GM15510 (cell line): ENCODE measurements around the gene SIN3A.

Experiments
- POLR2A ChIP-seq: IDR thresholded peaks from 3 replicates; pipeline ENCODE4 v1.6.1; 2011; ENCODE audit warnings: borderline replicate concordance; ENCODE audit not compliant: insufficient read length; ENCODE audit errors: extremely low read depth

SIN3A gene

DNA sequence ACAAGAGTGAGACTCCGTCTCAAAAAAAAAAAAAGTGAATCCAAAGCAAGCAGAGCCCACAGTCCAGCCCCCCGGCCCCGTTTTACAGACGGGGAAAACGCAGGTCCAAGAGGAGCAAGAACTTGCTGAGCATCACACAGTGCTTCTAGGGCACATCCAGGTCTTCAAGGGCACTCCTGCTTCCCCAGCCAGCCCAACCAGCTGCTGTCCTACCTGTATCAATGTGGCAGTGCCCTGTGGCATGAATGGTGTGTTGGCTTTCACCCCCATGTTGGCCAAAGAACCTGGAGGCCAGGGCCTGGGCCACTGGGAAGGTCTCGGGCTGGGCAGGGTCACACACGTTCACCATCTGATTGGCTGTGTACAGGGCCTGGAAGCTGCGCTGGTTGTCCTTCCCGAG is 87.7 kb downstream of the SIN3A start:
- TF ChIP-seq POLR2A: no peak

- no peak for TF ChIP-seq POLR2A
These were observed 88.7 kb downstream of the SIN3A start for GRCh38 chr15:75362642-75363249.

- TF ChIP-seq POLR2A: no peak
These were observed 89.4 kb downstream of the SIN3A start for GRCh38 chr15:75361989-75362641.

- TF ChIP-seq POLR2A: no peak
These were observed 90.0 kb downstream of the SIN3A start for GRCh38 chr15:75361361-75361988.

DNA sequence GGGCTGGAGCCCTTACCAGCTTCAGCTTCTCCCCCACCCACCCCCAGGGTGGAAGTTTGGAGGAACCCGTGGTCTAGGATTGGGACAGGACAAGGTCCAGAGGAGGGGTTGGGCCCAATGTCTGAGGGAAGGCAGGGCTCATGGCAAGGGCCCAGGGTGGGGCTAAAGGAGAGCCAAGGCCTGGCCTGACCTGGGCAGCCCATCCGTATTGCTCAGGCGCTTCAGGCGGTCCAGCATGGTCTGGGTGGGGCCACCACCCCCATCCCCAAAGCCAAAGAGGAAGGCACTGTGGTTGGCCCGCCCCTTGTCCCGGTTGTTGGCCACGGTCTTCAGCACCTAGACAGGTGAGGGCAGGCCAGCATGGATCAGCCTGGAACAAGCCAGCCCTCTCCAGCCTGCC is 90.6 kb downstream of the SIN3A start:
- TF ChIP-seq POLR2A: no peak

GRCh38 chr15:75360391-75360790 is 91.1 kb downstream of the SIN3A start:
- TF ChIP-seq POLR2A: no peak

- TF ChIP-seq POLR2A: no peak
These were observed 91.8 kb downstream of the SIN3A start for GRCh38 chr15:75359537-75360250.

GRCh38 chr15:75358771-75359536 is 92.5 kb downstream of the SIN3A start:
- TF ChIP-seq POLR2A: no peak

DNA sequence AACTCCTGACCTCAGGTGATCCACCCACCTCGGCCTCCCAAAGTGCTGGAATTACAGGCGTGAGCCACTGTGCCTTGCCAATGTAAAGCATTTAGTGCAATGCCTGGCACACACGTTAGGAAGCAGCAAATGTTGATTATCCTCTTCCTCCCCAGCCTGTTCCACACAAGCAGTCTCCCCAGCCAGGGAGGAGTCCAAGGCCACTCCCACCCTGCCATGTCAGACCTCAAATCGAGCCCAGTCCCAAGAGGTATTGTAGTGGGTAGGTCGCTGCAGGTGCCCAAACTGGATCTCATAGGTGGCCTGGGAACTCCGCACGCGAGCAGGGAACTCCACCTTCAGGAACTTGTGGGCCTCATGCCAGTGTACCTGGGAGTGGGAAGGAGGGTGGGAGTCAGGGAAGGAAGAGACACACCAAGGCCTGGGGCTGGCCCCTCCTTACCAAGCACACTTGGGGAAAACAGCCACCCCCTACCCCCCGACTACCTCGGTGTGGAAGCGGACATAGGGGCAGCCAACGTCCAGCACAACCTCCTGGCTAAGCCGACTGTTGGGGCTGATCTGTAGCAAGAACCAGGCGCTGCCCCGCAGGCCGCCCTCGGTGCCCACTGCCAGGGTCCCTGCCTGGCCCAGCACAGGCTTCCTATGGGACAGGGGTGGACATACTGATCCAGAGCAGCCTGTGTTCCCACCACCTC is 93.4 kb downstream of the SIN3A start:
- no peak for TF ChIP-seq POLR2A

DNA sequence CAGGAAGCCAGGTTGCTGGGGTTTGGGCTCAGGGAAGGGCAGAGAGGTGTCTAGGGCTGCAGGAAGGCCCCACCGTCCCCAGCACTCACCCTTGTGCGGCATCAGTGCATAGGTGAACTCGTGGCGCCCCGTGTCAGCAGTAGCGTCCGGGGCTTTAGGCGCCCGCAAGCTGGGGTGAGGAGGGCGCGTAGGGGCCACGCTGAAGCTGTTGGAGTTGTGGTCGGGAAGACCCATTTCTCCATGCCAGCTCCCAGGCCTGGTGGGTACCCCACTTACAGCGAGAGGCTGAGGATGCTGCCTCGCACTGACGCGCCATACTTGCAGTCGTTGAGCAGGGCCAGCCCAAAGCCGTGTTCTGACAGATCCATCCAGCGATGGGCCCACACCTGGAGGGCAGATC is 95.0 kb downstream of the SIN3A start:
- TF ChIP-seq POLR2A: no peak

DNA sequence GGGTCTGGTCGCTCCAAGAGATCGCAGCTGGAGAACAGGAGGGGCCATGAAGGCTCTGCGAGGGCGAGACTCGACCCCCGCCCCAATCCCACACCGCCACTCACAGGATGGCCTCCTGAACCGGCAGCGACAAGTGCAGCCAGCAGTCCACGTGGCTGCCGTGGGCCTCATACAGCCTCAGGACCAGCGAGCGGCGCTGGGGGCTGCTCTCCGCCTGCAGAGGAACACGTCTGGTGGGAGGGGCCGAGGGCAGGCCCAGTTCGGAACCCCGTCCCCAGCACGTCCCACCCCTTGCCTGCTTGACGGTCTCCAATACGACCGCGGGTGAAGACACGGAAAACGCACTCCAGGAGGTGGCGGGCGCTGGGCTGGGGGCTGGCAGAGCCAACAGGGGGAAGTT is 95.5 kb downstream of the SIN3A start:
- no peak for TF ChIP-seq POLR2A

GRCh38 chr15:75355369-75355768 is 96.1 kb downstream of the SIN3A start:
- no peak for TF ChIP-seq POLR2A

DNA sequence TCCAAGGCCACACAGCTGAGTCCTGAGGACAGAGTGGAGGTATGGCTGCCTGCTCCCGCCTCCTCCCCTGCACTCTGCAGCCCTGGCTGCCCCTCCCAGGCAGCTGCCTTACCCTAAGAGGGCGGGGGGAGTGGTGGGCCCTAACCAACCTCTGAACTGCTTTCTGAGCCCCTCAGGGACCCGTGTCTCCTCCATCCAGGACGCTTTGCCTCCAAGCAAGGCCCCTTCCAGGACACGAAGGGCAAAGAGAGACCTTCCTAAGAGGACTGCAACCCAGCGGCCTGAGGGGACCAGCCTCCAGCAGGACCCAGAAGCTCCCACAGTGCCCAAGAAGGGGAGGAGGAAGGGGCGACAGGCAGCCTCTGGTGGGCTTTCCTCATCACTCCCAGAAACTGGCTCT is 97.0 kb downstream of the SIN3A start:
- TF ChIP-seq POLR2A: no peak

DNA sequence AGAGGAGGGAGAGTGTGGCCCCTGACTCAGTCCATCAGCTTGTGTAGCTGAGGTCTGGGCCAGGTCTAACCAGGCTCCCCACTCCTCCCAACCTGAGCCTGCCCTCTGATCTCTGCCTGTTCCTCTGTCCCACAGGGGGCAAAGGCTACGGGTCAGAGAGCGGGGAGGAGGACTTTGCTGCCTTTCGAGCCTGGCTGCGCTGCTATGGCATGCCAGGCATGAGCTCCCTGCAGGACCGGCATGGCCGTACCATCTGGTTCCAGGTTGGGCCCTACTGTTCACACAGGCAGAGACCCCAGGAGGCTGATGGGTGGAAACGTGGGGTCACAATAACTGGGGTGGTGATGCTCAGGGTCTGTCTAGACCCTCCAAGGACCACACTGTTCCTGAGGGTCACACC is 97.9 kb downstream of the SIN3A start:
- no peak for TF ChIP-seq POLR2A
